Stimulated activated CD4-positive, alpha-beta T cell treated with anti-CD3 and anti-CD28 coated beads, Interleukin-12 subunit alpha, Interleukin-12 subunit beta, amount 100 ng/mL, for 4 hours (primary cell): Measurements from ENCODE around the gene PIK3CB.
"Not testable (repeated sequence)": the region's sequence is repeated elsewhere in the genome, so short reads cannot be mapped to it uniquely, and the experiment has no call there.

Experiments
- DNase-seq: peaks from one replicate; pipeline ENCODE4 v3.0.0-alpha.2; 2020

The PIK3CB gene

DNA sequence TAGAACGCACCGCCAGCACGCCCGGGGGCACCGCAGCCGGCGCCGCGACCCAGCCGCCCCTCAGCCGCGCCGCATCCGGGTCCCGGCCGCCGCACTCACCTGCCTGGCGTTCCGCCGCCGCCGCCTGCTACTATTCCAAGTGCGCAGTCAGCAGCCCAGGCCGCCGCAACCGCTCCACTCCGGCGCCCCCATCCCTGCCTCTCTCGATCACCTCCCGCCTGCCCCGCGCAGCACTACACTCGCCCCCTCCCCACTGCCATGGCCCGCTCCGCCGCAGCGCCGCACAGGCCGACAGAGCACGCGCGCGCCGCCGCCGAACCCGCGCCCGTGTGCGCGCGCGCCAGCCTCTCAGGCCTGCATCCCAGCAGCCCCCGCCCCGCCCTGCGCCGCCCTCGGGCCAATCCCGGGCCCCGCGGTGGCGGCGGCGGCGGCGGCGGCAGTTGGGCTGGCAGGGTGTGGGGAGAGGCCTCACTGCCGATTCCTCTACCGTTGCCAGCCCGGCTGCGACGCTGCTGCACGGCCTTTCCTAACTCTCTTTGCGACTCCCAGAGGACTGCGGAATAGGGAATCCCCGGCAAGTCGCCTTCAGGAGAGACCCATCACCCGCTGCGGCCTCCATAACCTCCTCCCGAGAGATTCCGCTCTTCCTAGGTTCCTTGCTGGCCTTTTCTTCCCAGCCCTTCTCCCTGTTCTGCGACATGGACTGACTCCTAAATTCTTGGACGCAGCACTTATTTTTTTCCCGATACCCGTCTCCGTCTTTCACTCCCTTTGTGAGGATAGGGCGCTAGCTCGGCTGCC lies at the start of gene PIK3CB:
PIK3CB (minus strand) TSS at position 333 of the 801 bp plus-strand sequence. CDS start 75,585 bp downstream, outside the sequence.
- peak; percentile 89 for DNase-seq

DNA sequence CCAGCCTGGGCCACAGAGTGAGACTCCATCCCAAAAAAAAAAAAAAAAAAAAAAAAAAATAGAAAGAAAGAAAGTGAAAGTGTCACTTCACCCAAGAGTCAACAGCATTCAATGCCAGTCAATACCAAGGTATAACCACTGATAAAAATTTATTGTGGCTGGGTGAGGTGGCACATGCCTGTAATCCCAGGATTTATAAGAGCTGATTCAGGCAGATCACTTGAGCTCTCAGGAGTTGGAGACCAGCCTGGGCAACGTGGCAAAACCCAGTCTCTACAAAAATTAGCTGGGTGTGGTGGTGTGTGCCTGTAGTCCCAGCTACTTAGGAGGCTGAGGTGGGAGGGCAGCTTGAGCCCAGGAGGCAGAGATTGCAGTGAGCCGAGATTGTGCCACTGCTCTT lies 46.5 kb upstream of the PIK3CB start:
- no peak for DNase-seq

DNA sequence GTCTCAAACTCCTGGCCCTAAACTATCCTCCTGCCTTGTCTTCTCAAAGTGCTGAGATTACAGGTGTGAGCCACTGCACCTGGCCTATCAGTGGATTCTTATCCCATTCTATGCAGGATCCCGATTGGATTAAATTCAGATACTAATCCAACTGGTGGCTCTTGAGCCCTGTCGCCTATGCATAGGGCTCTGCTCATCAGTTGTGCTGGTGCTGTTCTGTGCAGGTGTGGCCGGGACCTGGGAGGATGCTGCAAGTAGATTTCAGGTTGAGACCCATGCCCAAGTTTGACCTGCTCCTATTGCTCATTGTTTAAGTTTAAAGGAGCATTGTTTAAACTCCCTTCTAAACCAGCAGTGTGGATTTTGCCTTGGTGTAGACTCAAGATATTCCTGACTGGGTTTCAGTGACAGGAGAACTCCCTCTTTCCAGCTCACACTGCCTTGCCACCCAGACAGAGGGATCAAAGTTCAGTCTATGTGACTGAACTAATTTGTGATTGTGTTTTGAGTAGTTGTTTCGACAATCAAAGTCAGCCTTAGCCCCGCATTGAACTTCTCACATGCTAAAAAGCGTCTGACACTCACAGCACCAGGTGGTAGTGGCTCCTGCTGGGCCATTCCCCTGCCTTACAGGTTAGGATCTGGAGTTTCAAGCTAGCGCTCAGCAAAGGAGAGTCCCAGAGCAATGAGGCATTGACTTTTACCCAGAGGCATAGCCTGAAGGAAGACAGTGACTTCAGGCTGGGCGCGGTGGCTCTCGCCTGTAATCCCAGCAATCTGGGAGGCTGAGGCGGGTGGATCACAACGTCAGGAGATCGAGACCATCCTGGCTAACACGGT lies 45.0 kb upstream of the PIK3CB start:
- no peak for DNase-seq

DNA sequence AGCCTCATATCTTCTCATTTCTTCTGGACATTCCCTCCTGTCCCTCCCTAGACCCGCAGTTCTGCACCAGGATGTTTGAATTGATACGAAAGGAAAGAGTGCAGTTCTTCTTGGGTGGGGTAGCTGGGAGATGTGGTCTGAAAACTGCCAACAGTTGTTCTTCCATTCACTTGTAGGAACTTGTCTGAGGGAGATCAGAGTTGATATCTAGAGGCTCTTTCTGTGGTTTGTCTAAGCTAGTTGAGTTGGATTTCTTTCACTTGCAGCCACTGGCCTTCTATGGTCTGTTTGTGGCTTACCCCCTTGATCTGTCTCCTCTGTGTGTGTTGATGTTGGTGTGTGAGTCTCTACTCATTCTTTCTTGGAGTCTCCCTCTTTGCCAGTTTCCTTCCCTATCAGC lies 42.5 kb upstream of the PIK3CB start:
- DNase-seq = no peak

DNA sequence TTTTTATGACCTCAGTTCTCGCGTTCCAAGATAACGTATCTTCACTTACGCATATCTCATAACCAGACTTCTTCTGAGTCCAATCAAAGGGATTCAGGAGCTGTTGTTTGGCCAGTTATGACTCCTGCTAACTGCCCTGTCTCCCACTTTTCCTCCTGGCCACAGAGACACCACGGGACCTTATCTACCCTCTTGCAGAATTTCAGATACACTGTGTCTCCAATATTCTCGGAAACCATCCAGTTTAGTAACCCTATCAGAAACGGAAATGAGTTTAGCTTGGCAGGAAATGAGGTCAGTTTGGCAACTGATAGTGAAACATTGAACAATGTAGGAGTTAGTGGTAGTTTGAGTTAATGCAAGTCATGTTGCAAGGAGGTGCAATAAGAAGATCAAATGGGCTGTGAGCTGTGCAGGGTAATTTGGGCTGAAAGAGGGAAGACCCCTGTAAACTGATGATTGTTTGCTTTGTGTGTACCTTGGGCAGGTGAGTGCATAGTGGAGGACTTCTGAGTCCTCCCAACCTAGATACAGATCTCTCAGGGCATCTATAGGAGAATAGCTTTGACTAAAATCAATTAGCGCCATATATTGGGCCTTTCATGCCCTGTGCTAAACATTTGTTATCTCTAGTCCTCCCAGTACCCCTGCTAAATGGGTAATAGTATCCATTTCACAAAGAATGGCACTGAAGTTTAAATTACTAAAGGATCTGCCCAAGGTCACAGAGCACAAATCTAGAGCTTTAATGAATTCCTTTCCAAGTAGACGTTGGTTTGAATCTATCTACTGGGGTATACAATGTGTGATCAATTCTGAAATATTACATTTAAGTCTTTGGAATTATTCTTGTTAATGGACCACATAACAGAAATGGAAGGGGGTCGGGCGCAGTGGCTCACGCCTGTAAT lies 41.3 kb upstream of the PIK3CB start:
- DNase-seq = no peak

DNA sequence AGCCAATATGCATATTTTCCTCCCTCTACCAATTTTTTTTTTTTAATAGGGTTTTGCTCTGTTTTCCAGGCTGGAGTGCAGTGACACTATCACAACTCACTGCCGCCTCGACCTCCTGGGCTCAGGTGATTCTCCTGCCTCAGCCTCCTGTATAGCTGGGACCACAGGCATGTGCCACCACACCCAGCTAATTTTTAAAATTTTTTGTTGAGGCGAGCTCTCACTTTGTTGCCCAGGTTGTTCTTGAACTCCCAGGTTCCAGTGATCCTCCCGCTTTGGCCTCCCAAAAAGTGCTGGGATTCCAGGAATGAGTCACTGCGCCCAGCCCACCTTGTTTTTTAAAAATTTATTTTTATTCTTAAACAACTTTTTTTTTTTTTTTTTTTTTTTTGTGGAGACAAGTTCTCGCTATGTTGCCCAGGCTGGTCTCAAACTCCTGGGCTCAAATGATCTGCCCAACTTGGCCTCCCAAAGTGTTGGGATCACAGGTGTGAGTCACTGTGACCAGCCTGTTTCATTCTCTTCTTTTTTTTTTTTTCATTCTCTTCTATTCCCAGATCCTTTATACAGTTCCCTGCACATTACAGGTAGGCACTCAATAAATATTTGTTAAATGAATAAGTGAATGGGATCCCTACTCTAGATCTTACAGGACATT lies 40.5 kb upstream of the PIK3CB start:
- no peak for DNase-seq

DNA sequence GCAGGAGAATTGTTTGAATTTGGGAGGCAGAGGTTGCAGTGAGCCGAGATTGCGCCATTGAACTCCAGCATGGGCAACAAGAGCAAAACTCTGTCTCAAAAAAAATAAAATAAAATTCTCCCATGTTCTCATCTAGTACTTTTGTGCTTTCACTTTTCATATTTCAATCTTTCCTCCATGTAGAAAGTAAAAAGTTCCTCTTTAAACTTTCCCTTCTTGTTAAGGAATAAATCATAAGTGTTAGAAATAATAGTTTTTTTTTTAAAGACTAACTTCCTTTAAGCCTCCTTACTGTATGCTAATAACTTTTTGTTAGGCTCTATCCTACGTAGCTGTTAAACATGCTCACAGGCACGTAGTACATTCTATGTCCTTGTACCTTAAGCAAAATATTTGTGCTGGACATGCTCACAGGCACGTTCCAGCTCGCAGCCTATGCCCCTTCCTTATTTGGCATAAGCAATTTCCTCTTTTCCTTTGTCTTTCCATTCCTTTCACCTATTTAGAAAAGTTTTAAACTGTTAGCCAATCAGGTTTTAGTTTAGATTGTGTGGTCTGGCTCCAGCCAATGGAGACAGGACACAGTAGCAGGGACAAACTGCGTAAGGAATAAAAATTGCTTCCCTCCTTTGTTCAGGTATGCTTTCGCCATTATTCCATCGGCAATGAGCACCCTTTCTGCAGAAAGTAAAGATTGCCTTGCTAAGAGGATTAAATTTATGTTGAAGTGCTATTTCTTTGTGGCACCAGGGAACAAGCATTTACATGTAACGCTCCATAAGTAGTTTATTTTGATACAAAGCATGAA lies 38.9 kb upstream of the PIK3CB start:
- DNase-seq = no peak

DNA sequence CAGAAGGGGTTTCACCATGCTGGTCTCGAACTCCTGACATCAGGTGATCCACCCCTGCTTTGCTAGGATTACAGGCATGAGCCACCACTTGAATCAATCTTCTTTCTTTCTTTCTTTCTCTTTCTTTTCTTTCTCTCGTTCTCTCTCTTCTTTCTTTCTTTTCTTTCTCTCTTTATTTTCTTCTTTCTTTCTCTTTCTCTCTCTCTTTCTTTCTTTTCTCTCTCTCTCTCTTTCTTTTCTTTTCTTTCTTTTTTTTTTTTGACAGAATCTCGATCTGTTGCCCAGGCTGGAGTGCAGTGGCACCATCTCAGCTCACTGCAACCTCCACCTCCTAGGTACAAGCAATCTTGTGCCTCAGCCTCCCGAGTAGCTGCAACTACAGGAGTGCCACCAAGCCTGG lies 37.9 kb upstream of the PIK3CB start:
- DNase-seq = no peak

DNA sequence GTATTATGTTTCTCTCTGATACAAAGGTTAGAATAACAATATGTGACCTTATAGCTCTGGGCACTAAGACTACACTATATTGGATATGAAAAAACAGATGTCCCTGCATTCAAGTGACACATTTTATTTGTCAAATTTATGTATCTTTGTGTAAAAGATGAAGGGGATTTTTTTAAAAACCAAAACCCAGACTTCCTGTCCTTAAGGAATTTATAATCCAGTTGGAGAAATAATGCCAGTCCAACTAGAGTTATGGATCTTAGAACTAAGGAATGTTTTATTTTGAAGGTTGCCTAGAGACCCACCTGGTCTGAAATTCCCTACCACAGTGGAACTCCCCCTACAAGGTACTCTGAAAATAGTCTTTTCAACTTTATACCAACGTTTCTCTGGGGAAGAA lies 33.3 kb upstream of the PIK3CB start:
- no peak for DNase-seq

DNA sequence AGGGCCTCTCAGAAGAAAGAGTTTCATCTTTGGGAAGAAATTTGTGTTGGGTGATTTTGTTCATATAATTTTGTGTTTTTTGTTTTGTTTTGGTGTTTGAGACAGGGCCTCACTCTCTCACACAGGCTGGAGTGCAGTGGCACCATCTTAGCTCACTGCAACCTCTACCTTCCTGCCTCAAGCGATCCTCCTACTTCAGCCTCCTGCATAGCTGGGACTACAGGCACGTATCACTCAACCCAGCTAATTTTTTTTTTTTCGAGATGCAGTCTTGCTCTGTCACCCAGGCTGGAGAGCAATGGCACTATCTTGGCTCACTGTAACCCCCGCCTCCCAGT lies 29.0 kb upstream of the PIK3CB start:
- no peak for DNase-seq

DNA sequence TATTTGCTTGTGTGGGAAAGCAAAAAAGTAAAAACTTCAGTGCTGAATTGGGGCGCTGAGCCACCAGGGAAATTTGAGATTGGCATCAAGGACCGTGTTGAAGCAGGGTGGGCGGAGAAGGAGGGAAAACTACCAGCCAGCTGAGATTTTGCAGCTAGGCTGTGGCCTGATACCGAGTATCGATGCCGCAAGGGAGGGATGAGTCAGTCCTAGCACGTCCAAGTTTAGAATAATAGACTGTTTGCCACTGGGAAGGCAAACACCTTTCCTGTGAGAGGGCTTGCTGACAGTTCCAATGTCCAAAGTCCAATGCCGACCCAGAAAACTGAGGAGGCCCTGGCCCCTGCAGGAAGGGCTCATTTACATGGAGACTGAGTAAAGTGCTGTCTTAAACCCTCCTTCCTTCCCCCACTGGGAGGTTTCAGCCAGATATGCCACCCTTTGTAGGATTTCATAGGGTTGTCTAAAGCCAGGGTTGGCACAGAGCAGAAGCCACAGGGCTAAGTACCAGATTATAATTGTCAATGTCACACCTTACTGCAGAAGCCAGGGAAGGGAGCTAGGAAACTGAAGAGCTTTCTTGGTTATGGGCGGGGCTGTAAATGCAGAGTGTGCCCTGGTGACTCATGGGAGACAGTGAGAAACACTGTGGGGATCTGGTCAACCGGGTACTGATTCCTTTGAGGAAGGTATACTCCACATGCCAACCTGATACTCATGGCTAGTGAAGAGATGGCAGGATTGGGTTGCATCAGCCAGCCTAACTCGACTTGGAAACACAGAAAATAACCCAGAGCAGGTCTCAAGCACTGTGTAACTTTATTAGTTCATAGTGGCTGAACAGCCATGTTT lies 28.4 kb upstream of the PIK3CB start:
- DNase-seq = no peak

DNA sequence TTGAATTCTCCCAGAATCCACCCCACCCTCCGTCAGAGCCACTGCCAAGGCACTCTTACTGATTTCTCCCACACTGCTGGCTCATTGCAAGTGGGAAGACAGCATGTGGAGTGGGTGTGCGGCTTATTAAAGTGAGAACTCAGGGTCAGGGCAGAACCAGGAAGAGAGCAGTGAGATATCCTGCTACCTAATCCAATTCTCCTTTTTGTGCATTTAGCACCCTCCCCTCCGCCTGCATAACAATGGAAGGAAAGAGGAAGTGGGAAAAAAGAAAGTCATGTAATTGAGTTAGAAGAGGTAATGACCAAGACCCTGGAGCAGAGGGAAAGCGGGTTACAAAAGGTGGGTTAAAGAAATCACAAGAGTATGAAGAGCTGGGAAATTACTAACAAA lies 27.8 kb upstream of the PIK3CB start:
- no peak for DNase-seq

DNA sequence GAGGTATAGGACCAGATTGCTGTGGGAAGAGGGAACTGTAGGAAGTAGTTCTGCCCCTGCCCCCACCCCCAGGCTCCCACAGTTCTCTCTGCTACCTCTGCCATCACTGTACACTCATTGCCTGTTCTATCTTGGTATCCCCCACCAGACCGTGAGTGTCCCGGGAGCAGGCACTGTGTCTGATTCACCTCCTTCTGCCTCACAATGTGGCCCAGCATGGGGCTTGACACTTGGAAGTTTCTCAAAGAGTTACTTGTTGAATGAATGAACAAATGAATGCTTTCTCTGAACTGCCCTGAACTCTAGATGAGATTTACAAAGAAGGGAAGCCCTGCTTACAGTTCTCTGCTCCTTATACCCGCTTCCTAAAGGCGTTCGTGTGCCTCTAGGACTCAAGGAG lies 27.1 kb upstream of the PIK3CB start:
- DNase-seq = no peak

DNA sequence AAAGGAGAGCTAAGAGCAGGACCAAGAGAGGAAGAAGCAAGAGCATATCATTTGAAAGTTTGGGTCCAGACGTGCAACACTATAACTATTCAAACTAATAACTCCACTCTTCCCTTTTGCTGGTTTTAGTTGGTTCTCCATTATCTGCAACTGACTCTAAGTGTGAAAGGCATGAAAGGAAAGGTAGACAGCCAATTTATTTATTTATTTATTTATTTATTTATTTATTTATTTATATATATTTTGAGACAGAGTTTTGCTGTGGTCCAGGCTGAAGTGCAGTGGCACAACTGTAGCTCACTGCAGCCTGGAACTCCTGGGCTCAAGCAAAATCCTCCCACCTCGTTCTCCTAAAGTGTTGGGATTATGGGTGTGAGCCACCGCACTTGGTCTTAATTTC lies 22.1 kb upstream of the PIK3CB start:
- no peak for DNase-seq

DNA sequence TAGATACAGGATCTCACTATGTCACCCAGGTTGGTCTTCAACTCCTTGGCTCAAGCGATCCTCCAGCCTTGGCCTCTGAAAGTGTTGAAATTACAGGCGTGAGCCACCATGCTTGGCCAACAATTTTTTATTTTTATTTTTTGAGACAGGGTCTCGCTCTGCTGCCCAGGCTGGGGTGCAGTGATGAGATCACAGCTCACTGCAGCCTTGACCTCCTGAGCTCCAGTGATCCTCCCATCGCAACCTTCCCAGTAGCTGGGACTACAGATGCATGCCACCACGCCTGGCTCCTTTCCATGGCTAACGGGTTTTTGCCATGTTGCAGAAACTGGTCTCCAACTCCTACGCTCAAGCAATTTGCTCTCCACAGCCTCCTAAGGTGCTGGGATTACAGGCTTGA lies 20.2 kb upstream of the PIK3CB start:
- DNase-seq = no peak

DNA sequence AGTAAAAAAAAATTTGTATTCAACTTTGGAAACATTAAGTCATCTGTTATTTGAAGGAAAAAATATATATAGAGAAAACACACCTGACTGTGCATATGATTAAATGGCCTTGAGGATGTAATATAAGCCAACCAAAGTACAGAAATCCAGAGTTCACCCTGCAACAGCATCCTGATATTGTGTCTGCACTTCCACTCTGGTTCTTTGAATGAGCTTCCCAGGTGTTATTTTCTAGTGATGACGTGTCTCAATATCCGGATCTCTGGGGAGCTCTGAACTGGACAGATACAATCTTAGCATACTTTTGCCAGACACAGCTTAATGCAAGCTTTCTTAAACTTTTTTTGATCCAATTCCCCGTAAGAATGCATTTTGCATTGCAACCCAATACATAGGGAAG lies 19.5 kb upstream of the PIK3CB start:
- DNase-seq = no peak

DNA sequence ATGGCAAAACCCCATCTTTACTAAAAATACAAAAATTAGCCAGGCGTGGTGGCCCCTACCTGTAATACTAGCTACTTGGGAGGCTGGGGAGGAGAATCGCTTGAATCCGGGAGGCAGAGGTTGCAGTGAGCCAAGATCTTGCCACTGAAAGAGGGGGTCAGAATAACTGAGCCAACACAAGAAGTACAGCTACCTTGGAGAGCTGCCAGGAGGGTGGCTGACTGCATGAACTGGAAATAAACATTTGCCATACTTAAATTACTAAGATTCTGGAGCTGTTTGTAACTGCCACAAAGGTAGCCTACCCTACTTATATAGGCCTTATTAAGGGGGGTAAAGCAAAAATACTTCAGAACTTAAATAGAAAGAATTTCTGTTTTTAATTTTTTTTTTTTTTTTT lies 15.4 kb upstream of the PIK3CB start:
- no peak for DNase-seq

DNA sequence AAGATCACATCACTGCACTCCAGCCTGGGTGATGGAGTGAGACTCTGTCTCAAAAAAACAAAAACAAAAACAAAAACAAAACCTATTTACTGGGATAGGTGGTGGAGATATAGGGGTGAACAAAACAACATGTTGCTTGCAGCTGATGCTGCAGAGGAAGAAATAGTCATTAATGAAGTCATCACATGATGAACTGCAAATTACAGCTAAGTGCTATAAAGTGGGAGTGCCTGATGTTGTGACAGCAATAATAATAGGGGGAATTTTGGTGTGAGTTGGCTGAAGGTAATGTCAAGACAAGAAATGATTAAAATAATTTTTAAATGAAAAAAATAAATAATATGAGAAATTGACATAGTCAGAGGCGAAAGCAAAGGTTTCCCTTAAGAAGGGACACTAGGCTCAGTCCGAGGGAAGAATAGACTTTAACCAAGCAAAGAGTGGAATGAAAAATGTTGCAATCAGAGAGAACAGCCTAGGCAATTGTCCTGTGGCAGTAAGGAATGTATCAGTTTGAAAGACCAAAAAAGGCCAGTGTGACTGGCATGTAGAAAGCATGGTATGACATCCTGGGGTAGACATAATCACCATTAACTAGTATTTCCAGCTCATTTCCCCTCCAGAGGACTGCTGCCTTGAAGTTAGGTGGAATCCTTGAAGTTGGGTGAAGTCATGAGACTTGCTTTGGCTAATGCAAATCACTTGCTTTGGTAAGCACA lies 14.7 kb upstream of the PIK3CB start:
- DNase-seq = no peak

DNA sequence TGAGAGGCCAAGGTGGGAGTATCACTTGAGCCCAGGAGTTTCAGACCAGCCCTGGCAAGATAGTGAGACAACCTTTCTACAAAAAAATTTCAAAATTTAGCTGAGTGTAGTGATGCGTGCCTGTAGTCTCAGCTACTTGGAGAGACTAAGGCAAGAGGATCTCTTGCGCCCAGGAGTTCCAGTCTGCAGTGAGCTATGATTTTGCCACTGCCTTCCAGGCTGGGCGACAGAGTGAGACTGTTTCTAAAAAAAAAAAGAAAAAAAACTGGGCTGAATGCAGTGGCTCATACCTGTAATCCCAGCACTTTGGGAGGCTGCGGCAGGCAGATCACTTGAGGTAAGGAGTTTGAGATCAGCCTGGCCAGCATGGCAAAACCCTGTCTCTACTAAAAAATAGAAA lies 14.0 kb upstream of the PIK3CB start:
- DNase-seq = no peak

DNA sequence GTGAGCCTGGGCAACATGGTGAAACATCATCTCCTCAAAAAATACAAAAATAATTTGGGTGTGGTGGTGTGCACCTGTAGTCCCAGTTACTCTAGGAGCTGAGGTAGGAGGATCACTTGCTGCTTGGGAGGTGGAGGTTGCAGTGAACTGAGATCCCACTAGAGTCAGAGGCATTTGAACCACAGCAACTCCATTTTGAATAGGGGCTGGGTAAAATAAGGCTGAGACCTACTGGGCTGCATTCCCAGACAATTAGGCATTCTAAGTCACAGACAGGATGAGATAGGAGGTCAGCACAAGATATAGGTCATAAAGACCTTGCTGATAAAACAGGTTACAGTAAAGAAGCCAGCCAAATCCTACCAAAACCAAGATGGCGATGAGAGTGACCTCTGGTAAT lies 12.1 kb upstream of the PIK3CB start:
- DNase-seq = not testable (repeated sequence)
